GM19193 (cell line): Measurements from ENCODE around the gene ZFP36L2.

Experiments
- POLR2A ChIP-seq: IDR thresholded peaks from 4 replicates; pipeline ENCODE4 v1.6.1; 2011; ENCODE audit not compliant: insufficient read depth, insufficient read length; ENCODE audit errors: extremely low read depth

ZFP36L2 gene

GRCh38 chr2:43220760-43221123 lies 5.7 kb downstream of the ZFP36L2 start:
- TF ChIP-seq POLR2A: no peak

- TF ChIP-seq POLR2A: no peak
Observed at GRCh38 chr2:43220229-43220751, 6.1 kb downstream of the ZFP36L2 start.

GRCh38 chr2:43219383-43220228 lies 6.8 kb downstream of the ZFP36L2 start:
- TF ChIP-seq POLR2A: peak; percentile 87

- no peak for TF ChIP-seq POLR2A
Observed at GRCh38 chr2:43218702-43219382, 7.6 kb downstream of the ZFP36L2 start.

GRCh38 chr2:43218155-43218701 lies 8.2 kb downstream of the ZFP36L2 start:
- TF ChIP-seq POLR2A: no peak

DNA sequence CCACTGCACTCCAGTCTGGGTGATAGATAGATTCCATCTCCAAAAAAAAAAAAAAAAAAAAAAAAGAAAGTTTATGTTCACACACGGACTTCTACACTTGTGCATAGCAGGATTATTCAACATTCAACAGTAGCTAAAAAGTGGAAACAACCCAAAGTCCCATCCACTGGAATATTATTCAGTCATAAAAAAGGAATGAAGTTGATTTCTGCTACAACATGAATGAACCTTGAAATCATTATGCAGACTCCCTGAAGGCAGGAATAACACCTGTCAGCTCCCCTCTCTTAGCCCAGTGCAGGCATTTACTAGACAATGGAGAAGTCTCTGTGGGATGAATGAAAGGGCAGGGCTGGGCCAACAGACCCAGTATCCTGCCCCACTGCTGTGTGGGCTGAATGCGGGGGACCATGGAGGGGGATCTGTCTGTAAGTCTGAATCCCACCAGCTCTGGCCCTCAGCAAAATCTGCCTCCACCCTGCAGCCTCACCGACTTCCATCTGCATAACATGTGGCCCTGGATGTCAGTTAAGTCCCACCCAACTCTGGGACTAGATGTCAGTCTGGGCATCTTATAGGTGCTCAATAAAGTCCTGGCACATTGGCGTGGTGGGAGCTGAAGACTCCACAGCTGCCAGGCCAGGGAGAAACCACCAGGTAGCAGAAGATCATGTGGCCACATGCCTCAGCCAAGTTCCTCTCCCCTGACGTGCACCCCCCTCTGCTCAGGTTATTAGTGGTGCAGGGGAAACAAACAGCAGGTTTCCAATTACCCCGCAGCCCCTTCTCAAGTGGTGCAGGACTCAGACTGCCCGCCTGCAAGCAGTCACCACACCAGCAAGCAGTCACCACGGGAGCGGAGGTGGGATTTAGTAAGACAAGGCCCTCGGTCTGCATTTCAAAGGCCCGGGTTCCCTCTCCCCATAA lies 8.9 kb downstream of the ZFP36L2 start:
- TF ChIP-seq POLR2A: no peak

- TF ChIP-seq POLR2A: no peak
Observed at GRCh38 chr2:43216629-43217028, 9.8 kb downstream of the ZFP36L2 start.

DNA sequence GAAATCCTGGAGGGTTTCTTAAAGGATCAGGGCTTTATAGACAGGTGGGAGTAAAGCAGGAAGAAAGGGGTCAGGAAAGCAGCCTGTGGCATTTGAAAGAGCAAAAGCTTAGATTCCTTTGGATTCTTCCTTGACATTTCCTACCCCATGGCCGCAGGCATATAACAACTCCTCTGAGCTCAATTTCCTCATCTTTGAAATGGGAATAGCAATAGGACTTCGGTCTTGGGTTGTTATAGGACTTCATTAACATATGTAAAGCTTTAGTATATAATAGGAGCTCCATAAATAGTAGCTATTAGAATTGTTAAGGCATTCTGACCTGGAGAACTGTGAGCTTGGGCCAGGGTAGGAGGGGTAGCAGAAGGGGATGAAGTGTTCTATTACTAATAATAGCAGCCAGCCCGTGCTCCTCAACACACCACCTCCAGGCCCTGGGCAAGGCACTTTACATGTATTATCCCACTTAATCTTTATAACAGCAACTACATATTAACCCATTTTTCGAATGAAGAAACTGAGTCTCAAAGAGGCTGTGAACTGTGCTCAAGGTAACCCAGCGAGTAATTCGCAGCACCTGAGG lies 10.6 kb downstream of the ZFP36L2 start:
- no peak for TF ChIP-seq POLR2A

- no peak for TF ChIP-seq POLR2A
Observed at GRCh38 chr2:43214253-43214652, 12.2 kb downstream of the ZFP36L2 start.

GRCh38 chr2:43212931-43213330 lies 13.5 kb downstream of the ZFP36L2 start:
- TF ChIP-seq POLR2A: no peak

DNA sequence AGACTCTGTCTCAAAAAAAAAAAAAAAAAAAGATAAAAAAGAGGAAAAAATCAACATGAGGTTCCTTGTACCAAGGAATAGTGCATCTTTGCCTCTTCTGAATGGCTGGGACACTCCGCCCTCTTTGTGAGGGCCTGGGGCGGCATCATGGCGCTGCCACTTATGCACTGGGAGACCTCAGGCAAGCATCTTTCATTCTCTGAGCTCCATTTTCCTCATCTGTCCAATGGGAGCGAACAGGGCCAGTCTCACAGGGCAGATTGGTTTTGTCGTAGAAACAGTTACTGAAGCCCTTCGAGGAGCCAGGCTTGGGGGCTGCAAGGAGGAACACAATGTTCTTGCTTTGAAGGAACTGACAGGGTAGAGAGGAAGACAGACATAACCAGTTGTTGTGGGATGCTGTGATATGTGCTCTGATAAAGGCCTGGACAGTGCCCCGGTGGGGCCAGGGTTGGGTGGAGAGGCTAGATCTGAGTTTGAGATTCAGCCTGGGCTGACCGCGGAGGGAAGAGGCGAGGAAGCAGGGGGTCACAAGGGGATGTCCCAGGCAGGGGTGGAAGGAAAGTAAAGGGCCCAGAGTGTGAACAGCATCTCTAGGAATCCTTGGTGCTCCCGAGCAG lies 14.1 kb downstream of the ZFP36L2 start:
- TF ChIP-seq POLR2A: no peak

GRCh38 chr2:43210467-43211303 lies 15.7 kb downstream of the ZFP36L2 start:
- no peak for TF ChIP-seq POLR2A

DNA sequence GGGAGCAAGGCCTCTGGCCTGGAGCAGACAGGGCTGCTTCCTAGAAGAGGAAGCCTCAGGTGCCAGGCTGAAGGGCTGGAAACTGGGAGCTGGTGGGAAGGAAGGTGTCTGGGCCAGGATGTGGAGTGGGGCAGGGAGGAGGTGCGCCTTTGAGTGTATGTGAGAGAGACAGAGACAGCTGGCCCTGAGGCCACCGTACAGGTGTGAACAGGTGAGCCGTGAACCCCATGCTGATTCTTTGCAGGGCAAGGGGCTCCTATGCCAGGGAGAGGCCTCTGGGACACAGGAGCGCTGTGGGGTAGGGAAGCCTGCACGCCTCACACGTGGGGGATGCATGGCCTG lies 16.3 kb downstream of the ZFP36L2 start:
- TF ChIP-seq POLR2A: no peak
